Measurements from ENCODE around the gene NDRG2.
"Not testable (repeated sequence)": the region's sequence is repeated elsewhere in the genome, so short reads cannot be mapped to it uniquely, and the experiment has no call there.

NDRG2 gene

GRCh38 chr14:21055432-21056117 is 30.7 kb upstream of the NDRG2 start:
- no peak for DNase-seq (ENCODE audit: low read depth)

GRCh38 chr14:21054768-21055145 is 29.9 kb upstream of the NDRG2 start:
- DNase-seq (ENCODE audit: low read depth) = no peak

DNA sequence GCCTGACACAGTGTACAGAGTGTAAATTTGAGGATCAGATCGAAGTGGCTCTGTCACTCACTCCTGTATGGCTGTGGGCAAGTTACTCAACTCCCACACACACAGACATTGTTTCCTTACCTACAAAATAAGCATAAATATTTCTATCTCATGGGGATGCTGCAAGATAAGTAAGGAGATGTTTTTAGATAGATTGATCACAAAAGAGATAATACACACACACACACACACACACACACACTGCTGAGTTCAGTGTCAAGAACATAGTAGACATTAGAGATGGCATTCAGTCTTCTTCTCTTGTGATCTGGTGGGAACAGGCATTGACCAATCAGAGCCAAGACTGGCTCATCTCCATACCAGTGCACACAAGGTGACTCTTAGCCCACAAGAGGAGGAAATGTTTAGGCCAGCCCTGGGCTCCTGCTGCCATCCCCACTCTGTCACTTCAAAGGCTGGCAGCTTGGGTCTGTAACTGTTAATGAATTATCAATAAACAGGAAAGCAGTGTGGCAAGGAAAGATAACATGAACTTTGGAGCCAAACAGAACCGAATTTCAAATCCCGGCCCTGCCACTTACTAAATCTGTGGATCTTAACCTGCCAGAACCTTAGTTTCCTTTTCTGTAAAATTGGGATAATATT is 29.4 kb upstream of the NDRG2 start:
- DNase-seq (ENCODE audit: low read depth) = no peak

DNA sequence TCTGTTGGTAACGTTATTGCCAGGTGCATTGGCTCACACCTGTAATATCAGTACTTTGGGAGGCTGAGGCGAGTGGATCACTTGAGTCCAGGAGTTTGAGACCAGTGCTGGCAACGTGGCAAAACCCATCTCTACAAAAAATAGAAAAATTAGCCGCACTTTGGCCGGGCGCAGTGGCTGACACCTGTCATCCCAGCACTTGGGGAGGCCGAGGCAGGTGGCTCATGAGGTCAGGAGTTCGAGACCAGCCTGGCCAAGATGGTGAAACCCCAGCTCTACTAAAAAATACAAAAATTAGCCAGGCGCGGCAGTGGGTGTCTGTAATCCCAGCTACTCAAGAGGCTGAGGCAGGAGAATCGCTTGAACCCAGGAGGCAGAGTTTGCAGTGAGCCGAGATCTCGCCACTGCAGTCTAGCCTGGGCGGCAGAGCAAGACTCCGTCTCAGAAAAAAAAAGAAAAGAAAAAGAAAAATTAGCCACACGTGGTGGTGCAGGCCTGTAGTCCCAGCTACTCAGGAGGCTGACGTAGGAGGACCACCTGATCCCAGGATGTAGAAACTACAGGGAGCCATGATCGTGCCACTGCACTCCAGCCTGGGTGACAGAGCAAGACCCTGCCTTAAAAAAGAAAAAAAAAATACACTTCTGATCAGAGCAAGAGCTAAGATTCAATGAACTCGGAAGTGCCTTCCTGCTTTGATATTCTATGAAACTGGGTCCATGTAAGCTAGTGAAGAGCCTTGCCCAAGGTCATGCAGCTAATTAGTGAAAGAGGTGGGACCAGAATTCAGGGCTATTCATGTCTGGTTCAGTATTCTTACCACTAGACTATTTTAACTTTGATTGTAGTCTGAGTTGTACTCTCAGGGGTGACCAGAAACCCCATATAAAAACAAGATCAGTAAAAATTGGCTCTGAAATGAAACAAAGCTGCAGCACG is 28.6 kb upstream of the NDRG2 start:
- DNase-seq (ENCODE audit: low read depth) = no peak

GRCh38 chr14:21050597-21050996 is 25.7 kb upstream of the NDRG2 start:
- no peak for DNase-seq (ENCODE audit: low read depth)

DNA sequence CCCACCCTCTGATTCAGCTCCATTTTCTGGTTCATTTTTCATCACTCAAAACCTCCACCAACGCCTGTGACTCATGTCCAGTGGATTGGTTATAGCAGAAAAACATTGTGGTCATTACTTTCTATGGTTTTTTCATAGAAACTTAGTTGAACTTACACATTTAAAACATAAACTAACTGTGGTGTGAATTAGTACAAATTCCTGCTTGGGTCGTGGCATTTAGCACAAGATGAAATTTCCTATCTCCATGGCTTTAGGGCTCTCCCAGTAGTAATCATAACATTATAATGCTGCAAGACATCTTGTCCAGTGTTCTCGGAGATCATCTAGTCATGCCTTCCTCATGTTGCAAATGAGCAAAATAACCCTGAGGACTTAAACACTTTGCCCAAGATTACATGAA is 24.4 kb upstream of the NDRG2 start:
- no peak for DNase-seq (ENCODE audit: low read depth)

GRCh38 chr14:21048638-21049037 is 23.8 kb upstream of the NDRG2 start:
- no peak for DNase-seq (ENCODE audit: low read depth)

GRCh38 chr14:21047378-21047781 is 22.5 kb upstream of the NDRG2 start:
- DNase-seq (ENCODE audit: low read depth) = no peak

DNA sequence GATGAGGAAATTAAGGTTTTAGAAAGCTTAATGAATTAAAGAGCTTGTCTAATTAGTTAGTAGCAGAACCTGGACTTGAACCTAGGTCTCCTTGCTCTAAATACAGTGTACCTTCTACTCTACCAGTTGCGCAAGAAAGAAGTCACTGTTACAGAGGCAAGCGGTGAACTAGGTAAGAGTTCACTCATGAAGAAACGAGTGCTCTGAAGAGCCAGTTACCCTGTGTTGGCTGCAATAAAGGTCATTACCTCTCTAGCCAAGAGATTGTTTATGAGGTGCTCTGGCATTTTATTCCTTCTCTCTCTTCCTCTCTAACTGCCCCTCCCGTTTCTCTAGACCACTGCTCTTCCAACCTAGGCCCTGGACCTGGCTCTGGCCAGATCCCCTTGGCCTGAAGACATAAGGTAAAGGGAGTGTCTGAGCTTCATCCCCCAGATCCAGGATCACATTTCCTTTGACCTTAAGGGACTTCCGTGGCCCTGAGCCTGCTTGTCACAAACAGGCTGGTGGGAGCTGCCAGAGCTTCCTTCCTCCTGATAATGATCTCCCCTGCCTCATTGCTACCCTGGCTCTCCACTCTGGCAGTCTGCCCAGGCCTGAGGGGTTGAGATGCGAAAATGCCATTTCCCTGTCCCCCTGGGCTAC is 19.2 kb upstream of the NDRG2 start:
- no peak for DNase-seq (ENCODE audit: low read depth)

GRCh38 chr14:21043387-21043973 is 18.6 kb upstream of the NDRG2 start:
- DNase-seq (ENCODE audit: low read depth) = no peak

DNA sequence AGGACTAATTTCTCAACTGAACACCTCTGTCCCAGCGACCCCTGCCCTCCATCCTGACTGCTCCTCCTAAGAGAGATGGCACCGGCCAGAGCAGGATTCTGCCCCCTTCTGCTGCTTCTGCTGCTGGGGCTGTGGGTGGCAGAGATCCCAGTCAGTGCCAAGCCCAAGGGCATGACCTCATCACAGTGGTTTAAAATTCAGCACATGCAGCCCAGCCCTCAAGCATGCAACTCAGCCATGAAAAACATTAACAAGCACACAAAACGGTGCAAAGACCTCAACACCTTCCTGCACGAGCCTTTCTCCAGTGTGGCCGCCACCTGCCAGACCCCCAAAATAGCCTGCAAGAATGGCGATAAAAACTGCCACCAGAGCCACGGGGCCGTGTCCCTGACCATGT is 18.1 kb upstream of the NDRG2 start:
- DNase-seq (ENCODE audit: low read depth) = no peak

- no peak for DNase-seq (ENCODE audit: low read depth)
Measured at GRCh38 chr14:21041676-21042433, 17.0 kb upstream of the NDRG2 start, which contains the start of gene RNASE7. RNASE7 (plus strand) TSS chr14:21042362; CDS start chr14:21042993, 631 bp downstream.

DNA sequence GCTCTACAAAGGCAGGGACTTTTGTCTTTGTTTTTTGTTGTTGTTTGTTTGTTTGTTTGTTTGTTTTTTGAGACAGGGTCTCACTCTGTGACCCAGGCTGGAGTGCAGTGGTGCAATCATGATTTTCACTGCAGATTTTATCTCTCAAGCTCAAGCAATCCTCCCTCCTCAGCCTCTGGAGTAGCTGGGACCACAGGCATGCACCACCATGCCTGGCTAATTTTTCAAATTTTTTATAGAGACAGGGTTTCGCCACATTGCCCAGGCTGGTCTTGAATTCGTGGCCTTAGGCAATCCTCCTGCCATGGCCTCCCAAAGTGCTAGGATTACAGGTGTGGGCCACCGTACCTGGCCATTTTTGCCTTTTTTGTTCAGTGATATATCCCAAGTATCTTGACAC is 16.1 kb upstream of the NDRG2 start:
- DNase-seq (ENCODE audit: low read depth) = not testable (repeated sequence)

DNA sequence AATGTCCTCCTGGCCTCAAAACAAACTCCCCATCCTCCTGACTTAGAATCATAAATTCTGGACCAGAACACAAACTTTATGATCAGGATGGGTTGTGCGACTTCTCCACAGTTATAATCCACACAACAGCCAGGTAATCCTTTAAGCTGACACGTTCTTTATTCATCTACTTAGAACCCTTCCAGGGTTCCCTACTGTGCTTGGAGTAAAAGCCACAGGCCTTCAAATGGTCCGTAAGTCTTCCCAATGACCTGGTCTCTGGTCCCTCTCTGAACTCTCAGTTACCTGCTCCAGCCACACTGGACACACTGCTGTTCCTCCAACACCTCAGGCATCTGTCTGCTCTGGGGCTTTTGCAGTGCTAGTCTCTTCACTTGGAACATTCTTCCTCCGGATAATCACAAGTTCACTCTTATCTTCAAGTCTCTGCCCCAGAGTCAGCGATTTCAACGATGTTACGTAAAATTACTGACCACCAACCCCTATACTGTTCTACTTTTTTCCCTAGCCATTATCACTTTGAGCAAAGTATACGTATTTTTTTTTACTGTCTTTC is 15.6 kb upstream of the NDRG2 start:
- DNase-seq (ENCODE audit: low read depth) = no peak

GRCh38 chr14:21039585-21040369 is 14.9 kb upstream of the NDRG2 start:
- no peak for DNase-seq (ENCODE audit: low read depth)

- DNase-seq (ENCODE audit: low read depth) = no peak
Measured at GRCh38 chr14:21038441-21039422, 13.9 kb upstream of the NDRG2 start.

- DNase-seq (ENCODE audit: low read depth) = no peak
Measured at GRCh38 chr14:21037156-21037555, 12.3 kb upstream of the NDRG2 start.

DNA sequence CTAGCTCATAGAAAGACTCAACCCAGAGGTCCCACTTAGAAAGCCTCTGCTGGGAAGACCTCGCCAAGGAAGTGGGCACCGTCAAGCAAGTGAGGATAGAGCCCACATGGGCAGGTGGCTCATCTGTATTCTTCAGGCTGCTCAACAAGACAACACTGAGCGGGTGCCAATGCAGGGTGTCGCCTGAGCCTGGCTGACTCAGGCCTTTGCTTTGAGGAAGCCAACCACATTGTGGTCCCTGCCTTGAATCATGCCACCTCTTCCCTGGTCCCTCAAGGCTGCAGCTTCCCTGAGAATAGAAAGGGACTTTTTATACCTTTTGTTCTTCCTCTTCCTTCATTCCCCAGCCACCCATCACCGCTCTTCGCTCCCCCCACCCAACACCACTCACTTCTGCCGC is 11.9 kb upstream of the NDRG2 start:
- DNase-seq (ENCODE audit: low read depth) = no peak

- DNase-seq (ENCODE audit: low read depth) = no peak
Measured at GRCh38 chr14:21034707-21035106, 9.8 kb upstream of the NDRG2 start, which contains the start of gene RNASE13. RNASE13 (minus strand) TSS chr14:21034807; CDS start chr14:21034288, 519 bp downstream.

Data from activated T-cell treated with anti-CD3 and anti-CD28 coated beads for 1 hour (primary cell).